ENCODE results near the gene SRRM5. TPM values are rescaled to one million over a fixed set of nuclear protein-coding genes. Genes with fewer than 3 reads are reported as not detected.

Gene SRRM5
- total RNA-seq, 1 donor: under 0.01 TPM

DNA sequence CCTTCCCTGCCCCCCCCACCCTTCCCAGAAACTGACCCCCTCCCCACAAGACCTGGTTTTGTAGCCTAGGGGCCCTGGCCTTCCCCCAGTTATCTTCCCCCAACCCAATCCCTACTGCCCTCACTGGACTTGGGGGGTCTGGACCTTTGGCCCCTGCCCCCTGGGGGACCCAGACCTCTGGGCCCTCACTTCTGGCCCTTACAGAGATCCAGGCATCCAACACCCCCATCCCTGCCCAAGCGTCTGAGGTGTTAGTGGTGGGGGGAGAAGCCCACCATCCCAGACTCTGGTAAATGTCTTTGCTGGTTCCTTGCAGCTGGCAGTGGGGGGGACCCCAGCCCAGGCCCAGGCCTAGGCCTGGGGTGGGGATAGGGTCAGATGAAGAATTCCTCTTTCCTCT, 11.1 kb downstream of the SRRM5 start:
- no peak overlapping the region for H3K4me3 ChIP-seq (ENCODE audit: low read depth, low read length)
- no peak for DNase-seq (ENCODE audit: low read depth)
- TF ChIP-seq, protein P1, sequence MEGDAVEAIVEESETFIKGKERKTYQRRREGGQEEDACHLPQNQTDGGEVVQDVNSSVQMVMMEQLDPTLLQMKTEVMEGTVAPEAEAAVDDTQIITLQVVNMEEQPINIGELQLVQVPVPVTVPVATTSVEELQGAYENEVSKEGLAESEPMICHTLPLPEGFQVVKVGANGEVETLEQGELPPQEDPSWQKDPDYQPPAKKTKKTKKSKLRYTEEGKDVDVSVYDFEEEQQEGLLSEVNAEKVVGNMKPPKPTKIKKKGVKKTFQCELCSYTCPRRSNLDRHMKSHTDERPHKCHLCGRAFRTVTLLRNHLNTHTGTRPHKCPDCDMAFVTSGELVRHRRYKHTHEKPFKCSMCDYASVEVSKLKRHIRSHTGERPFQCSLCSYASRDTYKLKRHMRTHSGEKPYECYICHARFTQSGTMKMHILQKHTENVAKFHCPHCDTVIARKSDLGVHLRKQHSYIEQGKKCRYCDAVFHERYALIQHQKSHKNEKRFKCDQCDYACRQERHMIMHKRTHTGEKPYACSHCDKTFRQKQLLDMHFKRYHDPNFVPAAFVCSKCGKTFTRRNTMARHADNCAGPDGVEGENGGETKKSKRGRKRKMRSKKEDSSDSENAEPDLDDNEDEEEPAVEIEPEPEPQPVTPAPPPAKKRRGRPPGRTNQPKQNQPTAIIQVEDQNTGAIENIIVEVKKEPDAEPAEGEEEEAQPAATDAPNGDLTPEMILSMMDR (IDR thresholded peaks at IDR 0.05; ENCODE audit: insufficient read depth, low read depth, low read length): no peak

DNA sequence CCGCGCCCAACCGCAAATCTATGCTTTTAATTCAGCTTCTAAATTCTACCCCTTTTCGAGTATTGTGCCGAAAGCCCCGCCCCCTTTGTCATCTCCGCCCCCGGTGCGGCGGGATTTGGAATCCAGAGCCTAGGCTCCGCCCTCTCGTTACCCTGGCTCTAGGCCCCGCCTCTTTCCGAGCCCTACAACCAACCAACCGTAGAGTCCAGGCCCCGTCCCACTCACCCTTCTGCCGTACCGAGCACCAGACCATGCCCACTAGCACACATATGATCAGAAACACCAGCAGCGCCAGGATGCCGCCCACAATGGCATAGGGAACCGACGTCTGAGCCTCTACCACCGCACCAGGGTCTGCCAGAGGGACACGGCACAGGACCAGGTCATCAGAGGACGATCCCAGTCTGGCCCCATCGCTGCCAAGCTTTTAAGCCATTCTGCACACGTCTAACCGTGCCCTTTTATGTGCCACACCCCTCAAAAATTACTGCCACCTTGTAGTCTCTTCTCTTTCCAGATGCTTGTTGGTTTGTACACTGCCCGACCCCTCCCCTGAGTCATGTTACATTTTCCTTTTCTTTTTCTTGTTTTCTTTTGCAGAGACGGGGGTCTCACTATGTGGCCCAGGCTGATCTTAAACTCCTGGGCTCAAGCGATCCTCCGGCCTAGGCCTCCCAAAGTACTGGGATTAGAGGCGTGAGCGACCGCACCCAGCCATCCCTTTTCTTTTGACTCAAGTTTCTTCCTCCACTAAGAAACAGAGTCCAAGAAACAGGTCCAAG, 12.2 kb downstream of the SRRM5 start:
- TF ChIP-seq, protein P1 (IDR thresholded peaks at IDR 0.05; ENCODE audit: insufficient read depth, low read depth, low read length): no peak
- DNase-seq (ENCODE audit: low read depth): peak; percentile 31
- H3K4me3 ChIP-seq (ENCODE audit: low read depth, low read length): no peak overlapping the region

DNA sequence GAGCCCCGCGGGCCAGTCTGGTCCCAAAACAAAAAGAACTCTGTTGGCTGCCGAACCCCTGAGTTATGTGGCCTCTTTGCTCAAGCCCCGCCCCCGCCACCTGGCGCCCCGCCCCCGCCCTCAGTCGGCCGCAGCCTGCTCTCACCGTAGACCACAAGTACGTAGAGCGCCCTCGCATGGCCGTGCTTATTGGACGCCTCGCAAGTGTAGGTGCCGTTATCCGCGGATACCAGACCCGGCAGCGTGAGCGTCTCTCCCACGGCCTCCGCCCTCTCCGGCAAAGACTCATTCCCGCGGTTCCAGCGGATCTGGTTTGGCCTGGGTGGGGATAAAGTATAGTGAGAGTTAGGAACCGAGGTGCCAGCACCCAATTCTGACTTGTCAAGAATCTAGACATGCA, 13.0 kb downstream of the SRRM5 start:
- no peak overlapping the region for H3K4me3 ChIP-seq (ENCODE audit: low read depth, low read length)
- peak; percentile 53 for DNase-seq (ENCODE audit: low read depth)
- TF ChIP-seq, protein P1 (IDR thresholded peaks at IDR 0.05; ENCODE audit: insufficient read depth, low read depth, low read length): peak; percentile 21

DNA sequence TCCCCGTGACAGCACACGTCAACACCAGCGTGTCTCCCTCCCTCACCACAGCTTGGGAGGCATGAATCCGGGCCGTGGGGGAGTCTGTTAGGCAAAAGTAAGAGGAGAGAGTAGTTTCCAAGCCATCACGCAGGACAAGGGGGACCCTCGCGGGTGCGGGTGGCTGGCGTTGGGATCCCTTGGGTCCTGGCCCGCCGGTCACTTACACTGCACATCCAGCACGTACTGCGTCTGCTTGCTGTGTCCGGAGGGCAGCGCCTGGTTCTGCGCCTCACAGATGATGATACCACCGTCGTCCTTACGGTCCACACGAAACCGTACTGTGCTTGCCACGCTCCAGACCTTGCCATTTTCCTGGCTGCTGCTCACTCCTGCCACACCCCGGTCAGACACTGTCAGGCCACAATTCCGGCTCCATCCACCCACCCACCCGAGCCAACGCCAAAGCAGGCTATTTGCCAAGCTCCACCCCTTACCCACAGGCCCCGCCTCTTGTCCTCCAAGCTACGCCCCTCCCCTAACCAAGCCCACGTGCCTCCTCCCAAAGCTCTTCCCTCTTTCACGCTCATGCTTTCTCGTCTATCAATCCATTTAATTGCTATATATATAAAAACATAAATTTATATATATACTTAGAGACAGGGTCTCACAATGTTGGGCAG, 14.2 kb downstream of the SRRM5 start:
- H3K4me3 ChIP-seq (ENCODE audit: low read depth, low read length): no peak overlapping the region
- TF ChIP-seq, protein P1 (IDR thresholded peaks at IDR 0.05; ENCODE audit: insufficient read depth, low read depth, low read length): peak; percentile 16
- peak; percentile 34 for DNase-seq (ENCODE audit: low read depth)

DNA sequence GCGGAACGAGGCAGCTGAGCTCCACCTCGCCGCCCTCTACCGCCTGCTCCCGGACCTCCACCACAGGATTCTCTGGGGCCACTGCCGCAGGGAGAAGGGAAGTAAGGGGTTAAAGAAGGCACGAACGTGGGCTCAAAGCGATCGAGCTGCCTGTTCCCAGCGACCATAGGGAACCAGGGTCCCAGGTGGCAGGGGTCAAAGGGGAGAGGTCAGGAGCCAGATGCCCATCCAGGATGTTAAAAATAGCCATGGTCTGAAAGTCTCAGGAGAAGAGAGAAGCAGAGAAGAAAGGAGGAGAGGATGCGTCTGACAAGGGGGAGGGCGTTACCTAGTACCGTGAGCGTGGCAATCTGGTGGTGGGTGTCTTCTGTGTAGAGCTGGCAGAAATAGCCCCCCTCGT, 14.9 kb downstream of the SRRM5 start:
- H3K4me3 ChIP-seq (ENCODE audit: low read depth, low read length): no peak overlapping the region
- TF ChIP-seq, protein P1 (IDR thresholded peaks at IDR 0.05; ENCODE audit: insufficient read depth, low read depth, low read length): no peak
- DNase-seq (ENCODE audit: low read depth): no peak

DNA sequence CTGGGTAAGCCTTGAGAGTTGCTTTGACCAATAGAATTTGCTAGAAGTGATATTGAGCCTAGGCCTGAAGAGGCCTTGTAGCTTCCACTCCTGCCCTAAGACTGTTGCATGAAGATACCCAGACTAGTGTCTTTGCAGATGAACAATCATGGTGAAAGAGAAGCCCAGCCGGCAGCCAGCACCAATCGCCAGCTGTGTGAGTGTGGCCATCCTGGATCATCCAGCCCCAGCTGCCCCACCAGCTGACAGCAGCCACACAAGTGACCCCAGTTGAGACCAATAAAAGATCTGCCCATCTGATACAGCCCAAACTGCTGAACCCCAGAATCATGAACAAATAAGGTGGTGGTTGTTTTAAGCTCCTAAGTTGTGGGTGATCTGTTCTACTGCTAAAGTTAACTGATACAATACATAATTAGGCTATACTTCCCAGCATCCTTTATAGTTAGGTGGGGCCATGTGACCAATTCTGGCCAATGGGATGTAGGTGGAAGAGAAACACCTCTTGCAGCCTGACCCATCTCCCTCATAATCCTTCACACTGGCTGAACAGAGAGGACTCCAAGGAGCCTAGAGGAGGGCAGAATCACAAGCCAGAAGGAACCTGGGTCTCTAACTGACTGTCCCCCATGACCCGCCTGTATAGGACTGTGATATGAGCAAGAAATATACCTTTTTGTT, 16.9 kb downstream of the SRRM5 start:
- no peak for DNase-seq (ENCODE audit: low read depth)
- H3K4me3 ChIP-seq (ENCODE audit: low read depth, low read length): no peak overlapping the region
- TF ChIP-seq, protein P1 (IDR thresholded peaks at IDR 0.05; ENCODE audit: insufficient read depth, low read depth, low read length): no peak
